Erythroblast (primary cell): ENCODE results near the gene BICC1.

Source experiments
- GATA1 ChIP-seq: IDR thresholded peaks from 2 replicates; pipeline ENCODE4 v1.6.1; 2011; ENCODE audit warnings: low read depth, mild to moderate bottlenecking, control low read depth, low read length, moderate library complexity
- POLR2A ChIP-seq: IDR thresholded peaks from 2 replicates; pipeline ENCODE4 v1.6.1; 2011; ENCODE audit warnings: mild to moderate bottlenecking, low read length

DNA sequence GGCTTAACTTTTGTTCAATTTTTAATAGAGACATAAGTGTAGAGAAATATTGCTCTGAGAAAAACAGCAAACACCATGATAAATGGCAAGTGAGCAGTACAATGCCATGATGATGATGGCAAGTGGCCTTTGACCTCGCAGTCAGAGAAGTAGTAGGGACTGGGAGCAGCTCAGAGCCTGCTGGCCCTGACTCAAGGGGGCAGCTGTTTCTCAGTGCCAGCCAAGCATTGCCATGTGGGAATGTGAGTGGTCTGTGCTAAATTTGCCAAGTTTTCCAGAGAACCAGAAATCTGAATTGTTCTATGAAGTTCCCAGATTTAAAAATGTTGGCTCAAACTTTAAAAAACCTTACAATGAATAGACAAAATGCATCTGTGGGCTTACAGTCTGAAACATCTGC, 187.9 kb downstream of the BICC1 start:
- no peak for TF ChIP-seq POLR2A
- TF ChIP-seq GATA1: no peak
